GM19240 (cell line): ENCODE data around the gene MAB21L4.

ENCODE experiments used
- DNase-seq: peaks from one replicate; pipeline ENCODE4 v3.0.0; 2011; ENCODE audit warnings: low spot score; ENCODE audit not compliant: insufficient read length

MAB21L4 gene

GRCh38 chr2:240839152-240840143 lies 56.5 kb downstream of the MAB21L4 start:
- DNase-seq: no peak

- no peak for DNase-seq
Measured at GRCh38 chr2:240837621-240838020, 58.3 kb downstream of the MAB21L4 start.

GRCh38 chr2:240836781-240837467 lies 59.0 kb downstream of the MAB21L4 start:
- no peak for DNase-seq
